Measurements from ENCODE around the gene SLIT3. TPM values are rescaled to one million over a fixed set of nuclear protein-coding genes. Genes with fewer than 3 reads are reported as not detected.

The SLIT3 gene
- total RNA-seq, 6 donors from 2014 or later, result 10.8 to 57.3 (median 32.2) TPM

GRCh38 chr5:169178754-169179153 lies 122.2 kb downstream of the SLIT3 start:
- ATAC-seq (ENCODE audit: low FRiP score in 2 of 2) (no peak), DNase-seq (no peak)
- H3K4me1 ChIP-seq, result no peaks in the 10 kb centered on the region
- H3K36me3 ChIP-seq, result no peaks in the 10 kb centered on the region
- H3K4me3 ChIP-seq, result no peak overlapping the region
- WGBS, 2 donors, result 45 to 62% methylated on average over 3 of the region's 3 CpGs
- TF ChIP-seq, protein P1, sequence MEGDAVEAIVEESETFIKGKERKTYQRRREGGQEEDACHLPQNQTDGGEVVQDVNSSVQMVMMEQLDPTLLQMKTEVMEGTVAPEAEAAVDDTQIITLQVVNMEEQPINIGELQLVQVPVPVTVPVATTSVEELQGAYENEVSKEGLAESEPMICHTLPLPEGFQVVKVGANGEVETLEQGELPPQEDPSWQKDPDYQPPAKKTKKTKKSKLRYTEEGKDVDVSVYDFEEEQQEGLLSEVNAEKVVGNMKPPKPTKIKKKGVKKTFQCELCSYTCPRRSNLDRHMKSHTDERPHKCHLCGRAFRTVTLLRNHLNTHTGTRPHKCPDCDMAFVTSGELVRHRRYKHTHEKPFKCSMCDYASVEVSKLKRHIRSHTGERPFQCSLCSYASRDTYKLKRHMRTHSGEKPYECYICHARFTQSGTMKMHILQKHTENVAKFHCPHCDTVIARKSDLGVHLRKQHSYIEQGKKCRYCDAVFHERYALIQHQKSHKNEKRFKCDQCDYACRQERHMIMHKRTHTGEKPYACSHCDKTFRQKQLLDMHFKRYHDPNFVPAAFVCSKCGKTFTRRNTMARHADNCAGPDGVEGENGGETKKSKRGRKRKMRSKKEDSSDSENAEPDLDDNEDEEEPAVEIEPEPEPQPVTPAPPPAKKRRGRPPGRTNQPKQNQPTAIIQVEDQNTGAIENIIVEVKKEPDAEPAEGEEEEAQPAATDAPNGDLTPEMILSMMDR (IDR thresholded peaks at IDR 0.05), result no peak
- no peak for TF ChIP-seq POLR2AphosphoS5 (IDR thresholded peaks at IDR 0.05)
- TF ChIP-seq POLR2A (IDR thresholded peaks at IDR 0.05), result no peak
- TF ChIP-seq EP300 (IDR thresholded peaks at IDR 0.05), result no peak
- no peak overlapping the region for H3K27ac ChIP-seq
- H3K27me3 ChIP-seq, result no peaks in the 10 kb centered on the region
- no peaks in the 10 kb centered on the region for H3K9me3 ChIP-seq

DNA sequence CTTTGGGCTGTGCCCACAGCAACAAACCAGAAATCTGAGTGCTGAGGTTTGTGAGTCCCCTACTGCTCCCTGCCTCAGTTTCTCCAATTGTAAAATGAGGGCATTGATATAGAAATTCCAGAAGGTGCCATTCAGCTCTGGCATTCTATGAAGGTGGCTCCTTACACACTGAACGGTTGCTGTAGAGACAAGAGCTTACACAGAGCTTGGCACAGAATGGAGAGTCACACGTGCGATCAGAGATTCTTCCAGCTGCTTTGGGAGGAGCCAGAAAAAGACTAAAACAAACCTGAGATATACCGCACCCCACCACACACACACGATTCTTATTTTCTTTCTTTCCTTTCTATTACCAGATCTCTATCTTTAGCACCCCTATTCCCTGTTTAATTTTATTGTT lies 122.7 kb downstream of the SLIT3 start:
- WGBS, 2 donors, result 73 to 74% methylated on average over 5 of the region's 5 CpGs
- TF ChIP-seq, protein P1 (IDR thresholded peaks at IDR 0.05), result no peak
- TF ChIP-seq POLR2A (IDR thresholded peaks at IDR 0.05) (no peak), POLR2AphosphoS5 (IDR thresholded peaks at IDR 0.05) (no peak), EP300 (IDR thresholded peaks at IDR 0.05) (no peak)
- no peaks in the 10 kb centered on the region for H3K27me3 ChIP-seq
- no peak overlapping the region for H3K4me3 ChIP-seq
- ATAC-seq (ENCODE audit: low FRiP score in 2 of 2), result no peak
- H3K9me3 ChIP-seq, result no peaks in the 10 kb centered on the region
- H3K36me3 ChIP-seq, result no peaks in the 10 kb centered on the region
- H3K27ac ChIP-seq, result no peak overlapping the region
- no peak for DNase-seq
- H3K4me1 ChIP-seq, result no peaks in the 10 kb centered on the region

GRCh38 chr5:169176709-169177694 lies 123.9 kb downstream of the SLIT3 start:
- 58 to 63% methylated on average over 5 of the region's 5 CpGs for WGBS, 2 donors
- Histone ChIP-seq H3K4me1 (no peaks in the 10 kb centered on the region), H3K27ac (no peak overlapping the region), H3K36me3 (no peaks in the 10 kb centered on the region), H3K27me3 (no peaks in the 10 kb centered on the region), H3K4me3 (no peak overlapping the region), H3K9me3 (no peaks in the 10 kb centered on the region)
- no peak for DNase-seq
- ATAC-seq (ENCODE audit: low FRiP score in 2 of 2), result no peak
- TF ChIP-seq, protein P1 (IDR thresholded peaks at IDR 0.05), result no peak
- TF ChIP-seq POLR2A (IDR thresholded peaks at IDR 0.05) (no peak), EP300 (IDR thresholded peaks at IDR 0.05) (no peak), POLR2AphosphoS5 (IDR thresholded peaks at IDR 0.05) (no peak)

- DNase-seq (no peak), ATAC-seq (ENCODE audit: low FRiP score in 2 of 2) (no peak)
- Histone ChIP-seq H3K27me3 (no peaks in the 10 kb centered on the region), H3K9me3 (no peaks in the 10 kb centered on the region), H3K36me3 (no peaks in the 10 kb centered on the region), H3K4me1 (no peaks in the 10 kb centered on the region), H3K4me3 (no peak overlapping the region), H3K27ac (no peak overlapping the region)
- TF ChIP-seq POLR2AphosphoS5 (IDR thresholded peaks at IDR 0.05), result no peak
- TF ChIP-seq, protein P1 (IDR thresholded peaks at IDR 0.05), result no peak
- 84 to 94% methylated on average over 3 of the region's 3 CpGs for WGBS, 2 donors
These were observed 125.2 kb downstream of the SLIT3 start for GRCh38 chr5:169175733-169176132.
